SH-SY5Y (cell line): Measurements from ENCODE around the gene RNU5D-1.

Source experiments
- GATA2 ChIP-seq: IDR thresholded peaks from 2 replicates; pipeline ENCODE4 v1.6.1; 2011; ENCODE audit warnings: mild to moderate bottlenecking, low read depth, low read length
- GATA3 ChIP-seq: IDR thresholded peaks from 2 replicates; pipeline ENCODE4 v1.6.1; 2011; ENCODE audit warnings: low read depth, mild to moderate bottlenecking, low read length, moderate library complexity

DNA sequence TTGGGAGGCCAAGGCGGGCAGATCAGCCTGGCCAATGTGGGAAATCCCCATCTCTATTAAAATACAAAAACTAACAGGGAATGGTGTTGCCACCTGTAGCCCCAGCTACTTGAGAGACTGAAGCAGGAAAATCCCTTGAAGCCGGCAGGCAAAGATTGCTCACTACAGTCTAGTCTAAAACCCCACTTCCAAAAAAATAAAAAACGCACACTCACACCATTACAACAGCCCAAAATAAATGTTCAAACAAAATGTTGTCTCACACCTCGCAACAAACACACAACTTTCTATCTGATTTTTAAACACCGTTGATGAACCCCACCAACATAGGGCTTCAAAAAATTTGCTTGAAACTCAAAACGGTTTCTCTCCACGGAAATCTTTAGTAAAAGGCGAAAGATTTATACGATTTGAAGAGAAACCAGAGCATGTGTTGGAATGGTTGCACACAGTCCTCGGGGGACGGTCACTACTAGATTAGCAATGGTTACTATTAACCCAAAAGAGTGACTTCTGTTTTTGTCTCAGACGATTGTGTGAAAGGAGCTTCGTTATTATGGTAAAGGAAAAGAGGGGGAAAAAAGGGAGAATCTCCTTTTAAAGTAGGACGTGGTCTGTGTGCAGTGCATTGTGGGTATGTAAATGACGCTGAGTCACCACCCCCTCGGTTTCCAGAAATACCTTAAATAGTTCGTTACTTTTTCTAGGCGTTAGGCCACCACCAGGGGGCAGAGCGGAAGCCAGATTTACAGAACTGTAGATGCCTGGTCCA, at the start of gene RNU5D-1:
- TF ChIP-seq GATA2 (no peak), GATA3 (no peak)
